Ascending aorta (tissue), 2 donors: ENCODE data around the gene MYCBPAP. TPM values are rescaled to one million over a fixed set of nuclear protein-coding genes. Genes with fewer than 3 reads are reported as not detected.
A peak's percentile ranks its signal among the peaks of the same experiment; 100 is the strongest.

Experiments
- DNase-seq, 2 donors: peaks; one replicate each; pipeline ENCODE4 v3.0.0-alpha.2; 2019; ENCODE audit warnings: low spot score in 2 of 2
- H3K27ac ChIP-seq, 2 donors: fragments of 200-600 bp; sonication (generic); one replicate each; pipeline ENCODE4 v1.5.1; 2016 to 2017; ENCODE audit warnings: mild to moderate bottlenecking in 1 of 2
- H3K27me3 ChIP-seq: fragments of 200-600 bp; sonication (generic); one replicate; pipeline ENCODE4 v1.5.1; 2017
- H3K36me3 ChIP-seq, 2 donors: fragments of 200-600 bp; sonication (generic); one replicate each; pipeline ENCODE4 v1.5.1; 2016
- H3K4me1 ChIP-seq, 2 donors: fragments of 200-600 bp; sonication (generic); one replicate each; pipeline ENCODE4 v1.5.1; 2016 to 2017; ENCODE audit warnings: mild to moderate bottlenecking in 1 of 2
- H3K4me3 ChIP-seq, 2 donors: fragments of 200-600 bp; sonication (generic); one replicate each; pipeline ENCODE4 v1.5.1; 2016 to 2017; ENCODE audit warnings: mild to moderate bottlenecking in 1 of 2
- H3K9me3 ChIP-seq, 2 donors: fragments of 200-600 bp; sonication (generic); one replicate each; pipeline ENCODE4 v1.5.1; 2016
- intact Hi-C: fragments of 100-400 bp; cut with DNase I; formaldehyde crosslinking; loops from one replicate; pipeline ENCODE4 v1.15.1; 2023
- total RNA-seq: library from RNA; depleted of rRNA; stranded (reverse); fragments of >200 nt; gene quantifications from one replicate; pipeline ENCODE4 v1.1.0, GENCODE V29; 2016
- TF ChIP-seq, protein P1 (sequence below), 3 experiments: fragments of 200-600 bp in 2 of 3; fragments of 450-650 bp in 1 of 3; sonication (generic) in 2 of 3; IDR thresholded peaks; one replicate each; pipeline ENCODE4 v1.5.1; 2016 to 2019; ENCODE audit warnings: antibody characterized with exemption in 3 of 3, mild to moderate bottlenecking in 1 of 3, moderate library complexity in 1 of 3

MYCBPAP gene
- total RNA-seq, 1 donor from 2014 or later = 7.9 TPM

DNA sequence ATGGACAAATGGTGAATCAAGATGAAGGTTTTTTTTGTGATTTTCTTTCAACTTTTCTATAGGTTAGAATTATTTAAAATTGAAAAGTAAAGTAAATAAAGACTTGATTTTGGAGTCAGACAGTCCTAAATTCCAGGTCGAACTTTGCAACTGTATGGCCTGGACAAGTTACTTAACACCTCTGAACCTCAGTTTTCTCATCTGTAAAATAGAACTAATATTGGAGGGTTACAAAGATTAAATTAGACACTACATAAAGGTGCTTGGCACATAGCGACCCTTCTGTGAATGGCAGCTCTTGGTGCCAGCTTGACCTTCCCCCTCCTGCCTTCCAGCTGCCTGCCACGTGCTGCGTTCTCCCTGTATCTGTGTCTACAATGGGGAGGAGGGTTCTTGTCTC, 26.6 kb upstream of the MYCBPAP start:
- peak overlapping the region; percentile 84 to 88 for H3K27ac ChIP-seq
- TF ChIP-seq, protein P1, sequence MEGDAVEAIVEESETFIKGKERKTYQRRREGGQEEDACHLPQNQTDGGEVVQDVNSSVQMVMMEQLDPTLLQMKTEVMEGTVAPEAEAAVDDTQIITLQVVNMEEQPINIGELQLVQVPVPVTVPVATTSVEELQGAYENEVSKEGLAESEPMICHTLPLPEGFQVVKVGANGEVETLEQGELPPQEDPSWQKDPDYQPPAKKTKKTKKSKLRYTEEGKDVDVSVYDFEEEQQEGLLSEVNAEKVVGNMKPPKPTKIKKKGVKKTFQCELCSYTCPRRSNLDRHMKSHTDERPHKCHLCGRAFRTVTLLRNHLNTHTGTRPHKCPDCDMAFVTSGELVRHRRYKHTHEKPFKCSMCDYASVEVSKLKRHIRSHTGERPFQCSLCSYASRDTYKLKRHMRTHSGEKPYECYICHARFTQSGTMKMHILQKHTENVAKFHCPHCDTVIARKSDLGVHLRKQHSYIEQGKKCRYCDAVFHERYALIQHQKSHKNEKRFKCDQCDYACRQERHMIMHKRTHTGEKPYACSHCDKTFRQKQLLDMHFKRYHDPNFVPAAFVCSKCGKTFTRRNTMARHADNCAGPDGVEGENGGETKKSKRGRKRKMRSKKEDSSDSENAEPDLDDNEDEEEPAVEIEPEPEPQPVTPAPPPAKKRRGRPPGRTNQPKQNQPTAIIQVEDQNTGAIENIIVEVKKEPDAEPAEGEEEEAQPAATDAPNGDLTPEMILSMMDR (IDR thresholded peaks at IDR 0.05) = no peak
- H3K27me3 ChIP-seq = no peaks in the 10 kb centered on the region
- H3K9me3 ChIP-seq = no peaks in the 10 kb centered on the region
- peaks cover 7 to 27% of the 10 kb centered on the region in 2 donors for H3K4me1 ChIP-seq
- intact Hi-C loops = loop anchor here (2.0 to 5.0 kb wide), 5 partner anchors 59 to 301 kb away; partner anchors contain the start of gene LRRC59
- H3K4me3 ChIP-seq = no peak overlapping the region
- no peak for DNase-seq
- H3K36me3 ChIP-seq = peaks cover 23 to 40% of the 10 kb centered on the region in 2 donors

DNA sequence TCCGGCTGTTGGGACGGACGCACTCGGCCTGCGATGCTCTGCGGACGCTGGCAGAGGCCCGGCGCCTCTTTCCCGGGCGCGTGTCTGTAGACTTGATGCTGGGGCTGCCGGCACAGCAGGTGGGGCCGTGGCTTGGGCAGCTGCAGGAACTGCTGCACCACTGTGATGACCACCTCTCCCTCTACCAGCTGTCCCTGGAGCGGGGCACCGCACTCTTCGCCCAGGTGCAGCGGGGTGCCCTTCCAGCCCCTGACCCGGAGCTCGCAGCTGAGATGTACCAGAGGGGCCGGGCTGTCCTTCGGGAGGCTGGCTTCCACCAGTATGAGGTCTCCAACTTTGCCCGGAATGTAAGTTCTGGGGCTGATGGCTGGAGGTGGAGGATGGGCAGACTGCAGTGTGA, 26.1 kb upstream of the MYCBPAP start:
- H3K4me3 ChIP-seq = no peak overlapping the region
- peak in 1 of 2 donors; percentile 62 for DNase-seq
- peaks cover 23 to 43% of the 10 kb centered on the region in 2 donors for H3K36me3 ChIP-seq
- peaks cover 7 to 27% of the 10 kb centered on the region in 2 donors for H3K4me1 ChIP-seq
- H3K9me3 ChIP-seq = no peaks in the 10 kb centered on the region
- intact Hi-C loops = loop anchor here (2.0 to 5.0 kb wide), 4 partner anchors 59 to 300 kb away; no protein-coding TSS in a partner anchor
- no peaks in the 10 kb centered on the region for H3K27me3 ChIP-seq
- TF ChIP-seq, protein P1 (IDR thresholded peaks at IDR 0.05) = no peak
- H3K27ac ChIP-seq = peak overlapping the region; percentile 84 to 88

DNA sequence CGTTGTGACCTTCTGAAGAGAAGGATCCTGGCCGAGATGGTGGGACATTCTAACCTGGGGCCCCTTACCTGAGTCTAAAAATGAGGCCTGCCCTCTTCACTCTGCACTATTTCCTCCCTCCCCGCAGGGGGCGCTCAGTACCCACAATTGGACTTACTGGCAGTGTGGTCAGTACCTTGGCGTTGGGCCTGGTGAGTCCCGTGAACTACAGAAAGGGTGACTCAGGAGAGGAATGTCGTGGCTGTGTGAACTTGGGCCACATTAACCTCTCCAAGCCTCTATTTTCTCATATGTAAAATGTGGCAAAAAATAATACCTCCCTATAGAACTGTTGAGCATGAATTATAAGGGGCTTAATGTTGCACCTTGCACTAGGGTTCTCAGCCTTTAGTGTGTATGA, 25.7 kb upstream of the MYCBPAP start:
- Histone ChIP-seq H3K9me3 (no peaks in the 10 kb centered on the region), H3K4me3 (no peak overlapping the region), H3K4me1 (peaks cover 7 to 27% of the 10 kb centered on the region in 2 donors), H3K27me3 (no peaks in the 10 kb centered on the region), H3K36me3 (peaks cover 23 to 47% of the 10 kb centered on the region in 2 donors), H3K27ac (peak overlapping the region; percentile 84 to 88)
- TF ChIP-seq, protein P1 (IDR thresholded peaks at IDR 0.05) = peak; percentile 84 to 96 (median 89)
- intact Hi-C loops = loop anchor here (2.0 to 5.0 kb wide), 4 partner anchors 58 to 300 kb away; no protein-coding TSS in a partner anchor
- peak; percentile 89 to 98 for DNase-seq

DNA sequence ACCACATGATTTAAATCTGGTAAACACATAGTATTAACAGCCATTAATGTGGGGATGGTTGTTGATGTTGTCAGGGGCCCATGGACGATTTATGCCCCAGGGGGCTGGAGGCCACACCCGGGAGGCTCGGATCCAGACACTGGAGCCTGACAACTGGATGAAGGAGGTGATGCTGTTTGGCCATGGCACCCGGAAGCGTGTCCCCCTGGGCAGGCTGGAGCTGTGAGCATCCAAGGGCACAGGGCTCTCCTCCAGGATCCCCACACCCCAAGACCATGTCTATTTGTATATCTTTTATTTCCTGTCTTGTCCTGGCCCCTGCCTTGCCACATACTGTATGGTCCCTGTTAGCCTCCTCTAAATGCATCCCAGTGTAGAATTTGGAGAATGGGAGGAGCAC, 25.0 kb upstream of the MYCBPAP start:
- no peak for DNase-seq
- H3K4me3 ChIP-seq = no peak overlapping the region
- intact Hi-C loops = loop anchor here (2.0 to 5.0 kb wide), 4 partner anchors 58 to 299 kb away; no protein-coding TSS in a partner anchor
- H3K9me3 ChIP-seq = no peaks in the 10 kb centered on the region
- peaks cover 7 to 23% of the 10 kb centered on the region in 2 donors for H3K4me1 ChIP-seq
- TF ChIP-seq, protein P1 (IDR thresholded peaks at IDR 0.05) = no peak
- no peaks in the 10 kb centered on the region for H3K27me3 ChIP-seq
- H3K36me3 ChIP-seq = peaks cover 23 to 49% of the 10 kb centered on the region in 2 donors
- H3K27ac ChIP-seq = peak overlapping the region; percentile 84 to 88

DNA sequence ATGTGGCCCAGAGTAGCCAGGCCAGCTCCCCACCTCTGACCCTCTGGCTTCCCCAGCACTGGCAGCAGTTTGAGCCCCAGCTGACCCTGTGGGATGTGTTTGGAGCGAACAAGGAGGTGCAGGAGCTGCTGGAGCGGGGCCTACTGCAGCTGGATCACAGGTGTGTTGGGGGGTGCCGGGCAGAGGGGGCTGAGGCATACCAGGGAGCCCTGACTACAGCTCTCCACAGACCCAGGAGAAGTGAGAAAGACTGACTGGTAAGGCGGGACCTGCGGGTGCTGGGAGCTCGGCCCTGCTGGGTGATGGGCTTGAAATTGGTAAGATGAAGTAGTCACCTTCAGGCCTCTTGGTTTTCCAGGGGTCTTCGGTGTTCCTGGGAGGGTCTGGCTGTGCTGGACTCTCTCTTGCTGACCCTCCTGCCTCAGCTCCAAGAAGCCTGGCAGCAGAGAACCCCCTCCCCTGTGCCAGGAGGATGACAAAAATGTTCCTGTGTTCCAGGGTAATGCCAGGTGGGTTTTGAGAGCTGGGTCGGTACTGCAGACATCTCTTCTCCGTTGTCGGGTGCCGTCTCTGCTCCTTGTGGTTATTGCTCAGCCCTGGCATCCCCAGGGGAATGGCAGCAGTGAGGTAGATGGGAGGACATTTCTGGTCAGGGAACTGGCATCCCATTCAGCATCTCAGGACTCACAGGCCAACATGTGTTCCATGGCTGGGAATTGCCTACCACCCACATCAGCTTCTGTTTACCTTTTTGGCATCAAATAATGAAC, 23.7 kb upstream of the MYCBPAP start:
- H3K27ac ChIP-seq = peak overlapping the region in 1 of 2 donors; percentile 11

More for the DNA sequence above, 23.7 kb upstream of the MYCBPAP start:
- H3K4me1 ChIP-seq = peaks cover 5 to 19% of the 10 kb centered on the region in 2 donors
- peaks cover 23 to 49% of the 10 kb centered on the region in 2 donors for H3K36me3 ChIP-seq
- H3K27me3 ChIP-seq = no peaks in the 10 kb centered on the region
- no peak for DNase-seq
- intact Hi-C loops = loop anchor here (5.0 kb wide), 2 partner anchors 213 to 298 kb away; no protein-coding TSS in a partner anchor
- TF ChIP-seq, protein P1 (IDR thresholded peaks at IDR 0.05) = no peak
- H3K9me3 ChIP-seq = no peaks in the 10 kb centered on the region
- H3K4me3 ChIP-seq = no peak overlapping the region
